Heart right ventricle (tissue), 16 donors: Measurements from ENCODE around the gene ADNP. TPM values are rescaled to one million over a fixed set of nuclear protein-coding genes. Genes with fewer than 3 reads are reported as not detected.
A peak's percentile ranks its signal among the peaks of the same experiment; 100 is the strongest.

ENCODE experiments used
- ATAC-seq, 8 donors: fragments of 200-7000 bp; cut with Tn5 transposase; one replicate each; pipeline ENCODE4 v1.9.1; 2020; ENCODE audit warnings: mild to moderate bottlenecking in 8 of 8, moderate library complexity in 8 of 8, moderate number of reproducible peaks in 1 of 8
- DNase-seq, 2 donors: peaks; one replicate each; pipeline ENCODE4 v3.0.0-alpha.2; 2020
- H3K27ac ChIP-seq, 10 donors: fragments of 200-600 bp; sonication (generic) in 2 of 10; one replicate each; pipeline versions ENCODE4 v1.5.0 to v1.8.0; 2020 to 2022; ENCODE audit warnings: mild to moderate bottlenecking in 3 of 10
- H3K27me3 ChIP-seq, 7 donors: fragments of 200-600 bp; one replicate each; pipeline ENCODE4 v1.8.0; 2021 to 2022; ENCODE audit warnings: mild to moderate bottlenecking in 2 of 7
- H3K36me3 ChIP-seq, 9 donors: fragments of 200-600 bp; sonication (generic) in 1 of 9; one replicate each; pipeline versions ENCODE4 v1.5.0 to v1.8.0; 2020 to 2022; ENCODE audit warnings: mild to moderate bottlenecking in 2 of 9
- H3K4me1 ChIP-seq, 9 donors: fragments of 200-600 bp; sonication (generic) in 1 of 9; one replicate each; pipeline versions ENCODE4 v1.5.0 to v1.8.0; 2020 to 2022; ENCODE audit warnings: mild to moderate bottlenecking in 4 of 9
- H3K4me3 ChIP-seq, 10 donors: fragments of 200-600 bp; sonication (generic) in 2 of 10; one replicate each; pipeline versions ENCODE4 v1.5.0 to v1.8.0; 2020 to 2022; ENCODE audit warnings: mild to moderate bottlenecking in 7 of 10, moderate library complexity in 2 of 10
- H3K9me3 ChIP-seq, 11 donors: fragments of 200-600 bp in 10 of 11; sonication (generic) in 2 of 11; one replicate each; pipeline versions ENCODE4 v1.5.0 to v1.8.0; 2013 to 2022; ENCODE audit warnings: mild to moderate bottlenecking in 2 of 11, control low read depth in 1 of 11, moderate library complexity in 1 of 11
- CTCF ChIP-seq, 9 donors: fragments of 200-600 bp; sonication (generic) in 2 of 9; IDR thresholded peaks; one replicate each; pipeline versions ENCODE4 v1.5.0 to v1.8.0; 2021 to 2022; ENCODE audit warnings: antibody characterized with exemption in 9 of 9, mild to moderate bottlenecking in 5 of 9, moderate library complexity in 1 of 9
- WGBS, 2 donors: extraction: QIAGEN DNeasy Blood & Tissue Kit; methylation state at CpG; one replicate each; pipeline ENCODE4 v1.1.7; 2013; ENCODE audit warnings: inconsistent platforms in 1 of 2; 5-methylcytosine and 5-hydroxymethylcytosine counted together
- intact Hi-C, 10 donors: fragments of 100-400 bp; cut with DNase I; formaldehyde crosslinking; loops; one replicate each; pipeline versions ENCODE4 v1.11.1 to v1.14.2; 2022
- polyA plus RNA-seq, 2 donors: library from polyadenylated mRNA; stranded (reverse); fragments of 200-250 nt; gene quantifications; one replicate each; pipeline ENCODE4 v1.2.3, GENCODE V29; 2013
- total RNA-seq, 10 donors: library from RNA; stranded (reverse); fragmentation: NEBNext Ultra II Directional in 3 of 10; extraction: Animal tissue kit (Norgen Biotek cat#: 25700) in 3 of 10; gene quantifications; one replicate each; pipeline versions ENCODE4 v1.2.1 to v1.2.4, GENCODE V29; 2021 to 2023
- donor health status: Arrhythmogenic right ventricular cardiomyopathy.
- donor health status: ischemic (EF 13 %, LVEDD 7.1; RV severe dilation, severe dysfunction).
- donor health status: healthy with polysubstance abuse.
- donor health status: DM: no; HTN: yes; CAD: no.
- donor health status: DM: no; HTN: no; CAD: no.
- donor health status: ischemic (EF 25% LVEDD 6.9; RV normal size, moderate dysfunction).
- donor health status: ischemic (EF 25% LVEDD 5.7; RV mildly dilated, moderate dysfunction).
- donor health status: healthy.
- donor health status: DM: yes; HTN: yes; CAD: no.
- donor health status: Ischemic cardiomyopathy.
- donor health status: ischemic (EF 35%, LVEDD 5.7; RV mildly dilated, moderate dysfunction).
- donor health status: nonischemic (EF 11% LVEDD 7.7; RV severe dilation, severe dysfunction).
- donor health status: DM: yes; HTN: yes; CAD: no.
- donor health status: PGD.
- donor health status: ischemic (EF 29% LVEDD 5.4; RV normal size, mild dysfunction).
- donor health status: nonischemic (EF 23%, LVEDD 6.1; RV moderate dilation, normal function).

Gene ADNP
- total and polyA plus RNA-seq, 12 donors, result 14.6 to 46.1 (median 37.9) TPM

- no peaks in the 10 kb centered on the region for H3K9me3 ChIP-seq
- TF ChIP-seq CTCF (IDR thresholded peaks at IDR 0.05), result no peak
- no peak overlapping the region for H3K27ac ChIP-seq
- intact Hi-C loops, result no loop called here
- H3K36me3 ChIP-seq, result no peaks in the 10 kb centered on the region
- no peak for DNase-seq
- no peak overlapping the region for H3K4me3 ChIP-seq
- H3K4me1 ChIP-seq, result no peaks in the 10 kb centered on the region
- 91 to 93% methylated on average over 7 of the region's 7 CpGs for WGBS, 2 donors
- ATAC-seq, result no peak
- no peaks in the 10 kb centered on the region for H3K27me3 ChIP-seq
Measured at GRCh38 chr20:50876816-50877215, 54.4 kb downstream of the ADNP start.

GRCh38 chr20:50876063-50876685, 55.1 kb downstream of the ADNP start:
- Histone ChIP-seq H3K36me3 (no peaks in the 10 kb centered on the region), H3K4me3 (no peak overlapping the region), H3K4me1 (no peaks in the 10 kb centered on the region), H3K27me3 (no peaks in the 10 kb centered on the region), H3K9me3 (no peaks in the 10 kb centered on the region), H3K27ac (no peak overlapping the region)
- TF ChIP-seq CTCF (IDR thresholded peaks at IDR 0.05), result no peak
- no peak for ATAC-seq
- intact Hi-C loops, result no loop called here
- 96 to 97% methylated on average over 19 of the region's 19 CpGs for WGBS, 2 donors
- no peak for DNase-seq

- Histone ChIP-seq H3K27ac (no peak overlapping the region), H3K36me3 (no peaks in the 10 kb centered on the region), H3K27me3 (no peaks in the 10 kb centered on the region), H3K4me1 (no peaks in the 10 kb centered on the region), H3K4me3 (no peak overlapping the region), H3K9me3 (no peaks in the 10 kb centered on the region)
- ATAC-seq (peak in 2 of 8 donors; percentile 8 to 16), DNase-seq (no peak)
- WGBS, 2 donors, result 88 to 93% methylated on average over 28 of the region's 28 CpGs
- no peak for TF ChIP-seq CTCF (IDR thresholded peaks at IDR 0.05)
- intact Hi-C loops, result no loop called here
Measured at GRCh38 chr20:50874758-50875665, 56.2 kb downstream of the ADNP start.

GRCh38 chr20:50874111-50874757, 57.0 kb downstream of the ADNP start:
- Histone ChIP-seq H3K27ac (no peak overlapping the region), H3K4me3 (no peak overlapping the region), H3K36me3 (no peaks in the 10 kb centered on the region), H3K27me3 (no peaks in the 10 kb centered on the region), H3K4me1 (no peaks in the 10 kb centered on the region), H3K9me3 (no peaks in the 10 kb centered on the region)
- 91 to 95% methylated on average over 10 of the region's 10 CpGs for whole genome bisulfite sequencing, 2 donors
- no peak for TF ChIP-seq CTCF (IDR thresholded peaks at IDR 0.05)
- intact Hi-C loops, result no loop called here
- DNase-seq, result no peak
- ATAC-seq, result peak in 1 of 8 donors; percentile 9
